Umbilical cord (tissue), 2 donors: ENCODE data around the gene HEG1. TPM values are rescaled to one million over a fixed set of nuclear protein-coding genes. Genes with fewer than 3 reads are reported as not detected.
"Not testable (repeated sequence)": the region's sequence is repeated elsewhere in the genome, so short reads cannot be mapped to it uniquely, and the experiment has no call there.

ENCODE experiments used
- DNase-seq: peaks from one replicate; pipeline ENCODE4 v3.0.0-alpha.2; 2015; ENCODE audit warnings: low spot score
- total RNA-seq: library from RNA; depleted of rRNA; stranded (reverse); fragments of >200 nt; gene quantifications from one replicate; pipeline ENCODE4 v1.2.3, GENCODE V29; 2014; ENCODE audit warnings: low replicate concordance; ENCODE audit not compliant: insufficient read depth

Gene HEG1
- total RNA-seq, 1 donor from 2014 or later = 33.9 TPM

DNA sequence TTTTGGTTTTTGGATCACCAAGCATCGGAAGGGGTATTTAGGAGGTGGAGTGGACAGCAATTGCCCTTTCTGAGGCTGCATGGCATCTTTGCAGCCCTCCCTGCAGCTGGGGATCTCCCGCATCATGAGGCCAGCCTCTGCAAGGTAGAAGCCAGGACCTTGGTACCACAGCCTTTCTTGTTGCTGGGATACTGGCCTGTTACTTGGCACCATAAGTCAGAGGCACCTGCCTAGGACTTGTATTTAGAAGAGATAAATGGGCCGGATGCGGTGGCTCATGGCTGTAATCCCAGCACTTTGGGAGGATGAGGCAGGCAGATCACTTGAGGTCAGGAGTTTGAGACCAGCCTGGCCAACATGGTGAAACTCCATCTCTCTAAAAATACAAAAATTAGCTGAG, 97.8 kb downstream of the HEG1 start:
- DNase-seq = not testable (repeated sequence)

DNA sequence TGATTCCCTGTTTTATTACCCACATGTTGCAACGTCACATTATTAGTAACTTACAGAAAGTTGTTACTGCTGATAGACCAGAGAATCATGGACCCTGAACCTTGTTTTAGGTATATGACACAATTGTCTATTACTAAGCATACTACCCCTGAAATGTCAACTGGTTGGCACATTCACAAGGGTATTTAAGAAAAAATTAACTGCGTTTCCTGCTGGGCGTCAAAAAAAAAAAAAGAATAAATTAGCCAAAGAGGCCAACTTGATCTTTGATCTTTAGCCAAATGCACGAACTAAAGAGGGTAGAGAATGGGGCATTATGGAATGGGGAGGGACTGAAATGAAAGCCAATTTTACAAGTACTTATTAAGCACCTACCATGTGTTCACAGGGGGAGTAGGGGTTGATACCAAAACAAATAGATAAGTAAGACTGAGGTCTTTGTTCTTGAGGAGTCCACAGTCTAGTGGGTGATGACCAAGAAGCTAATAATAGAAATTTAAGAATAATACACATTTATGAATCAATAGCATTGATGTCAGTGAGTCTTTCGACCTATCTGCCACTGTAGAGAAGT, 103.4 kb downstream of the HEG1 start:
- DNase-seq = no peak

- DNase-seq = no peak
These were observed 104.1 kb downstream of the HEG1 start for GRCh38 chr3:124951511-124952281.

DNA sequence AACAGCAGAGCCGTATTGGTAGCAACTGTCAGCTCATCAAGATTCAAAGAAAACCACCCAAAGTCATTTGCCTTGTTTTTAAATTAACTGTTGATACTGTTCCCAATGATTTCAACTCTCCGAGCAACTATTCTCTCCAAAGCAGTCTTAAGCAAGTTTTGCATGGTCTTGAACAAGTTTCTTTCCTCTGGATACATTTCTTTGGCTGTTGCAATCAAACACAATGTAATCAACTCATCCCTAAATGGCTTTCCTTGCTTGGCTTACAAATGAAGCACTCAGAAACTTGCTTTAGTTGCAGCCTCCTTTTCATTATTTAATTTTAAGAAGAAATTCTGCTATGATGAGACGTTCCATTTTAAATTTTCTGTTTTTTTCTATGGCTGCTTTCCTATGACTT, 105.8 kb downstream of the HEG1 start:
- DNase-seq = no peak

- no peak for DNase-seq
These were observed 113.2 kb downstream of the HEG1 start for GRCh38 chr3:124942613-124943012.

GRCh38 chr3:124941771-124942170, 114.0 kb downstream of the HEG1 start:
- DNase-seq = no peak

DNA sequence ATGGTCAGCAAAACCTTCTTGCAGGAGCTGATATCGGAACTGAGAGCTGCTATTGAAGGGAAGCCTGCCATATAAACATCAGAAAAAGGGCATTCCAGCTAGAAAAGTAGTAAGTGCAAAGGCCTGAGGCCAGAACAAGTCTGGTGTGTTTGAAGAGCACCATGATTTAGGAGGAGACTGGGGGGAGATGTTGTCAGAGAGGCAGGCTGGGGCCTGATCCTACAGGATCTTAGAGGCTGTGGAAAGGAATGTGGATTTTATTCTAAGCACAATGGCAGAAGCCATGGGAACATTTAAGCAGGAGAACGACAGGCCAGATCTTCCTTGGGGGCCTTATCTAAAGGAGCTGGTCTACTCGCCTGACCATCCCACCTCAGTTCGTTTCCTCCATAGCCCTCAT, 116.1 kb downstream of the HEG1 start:
- no peak for DNase-seq

DNA sequence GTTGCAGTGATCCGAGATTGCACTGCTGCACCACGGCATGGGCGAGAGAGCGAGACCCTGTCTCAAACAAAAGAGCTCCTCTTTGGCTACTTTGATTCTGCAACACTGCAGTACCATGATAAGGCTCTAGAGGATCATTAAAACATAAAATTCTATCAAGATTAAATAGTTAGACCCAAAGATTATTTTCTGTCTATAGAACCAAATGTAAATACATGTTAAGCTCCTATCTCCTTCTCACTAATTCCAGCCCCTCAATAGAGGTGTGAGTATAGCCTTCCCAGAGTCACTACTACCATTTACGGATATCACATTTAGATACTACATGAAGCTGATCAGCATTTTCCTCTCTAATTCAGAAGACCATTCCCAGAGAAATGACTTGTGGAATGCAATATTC, 116.9 kb downstream of the HEG1 start:
- DNase-seq = no peak

- DNase-seq = no peak
These were observed 118.7 kb downstream of the HEG1 start for GRCh38 chr3:124937049-124937448.

DNA sequence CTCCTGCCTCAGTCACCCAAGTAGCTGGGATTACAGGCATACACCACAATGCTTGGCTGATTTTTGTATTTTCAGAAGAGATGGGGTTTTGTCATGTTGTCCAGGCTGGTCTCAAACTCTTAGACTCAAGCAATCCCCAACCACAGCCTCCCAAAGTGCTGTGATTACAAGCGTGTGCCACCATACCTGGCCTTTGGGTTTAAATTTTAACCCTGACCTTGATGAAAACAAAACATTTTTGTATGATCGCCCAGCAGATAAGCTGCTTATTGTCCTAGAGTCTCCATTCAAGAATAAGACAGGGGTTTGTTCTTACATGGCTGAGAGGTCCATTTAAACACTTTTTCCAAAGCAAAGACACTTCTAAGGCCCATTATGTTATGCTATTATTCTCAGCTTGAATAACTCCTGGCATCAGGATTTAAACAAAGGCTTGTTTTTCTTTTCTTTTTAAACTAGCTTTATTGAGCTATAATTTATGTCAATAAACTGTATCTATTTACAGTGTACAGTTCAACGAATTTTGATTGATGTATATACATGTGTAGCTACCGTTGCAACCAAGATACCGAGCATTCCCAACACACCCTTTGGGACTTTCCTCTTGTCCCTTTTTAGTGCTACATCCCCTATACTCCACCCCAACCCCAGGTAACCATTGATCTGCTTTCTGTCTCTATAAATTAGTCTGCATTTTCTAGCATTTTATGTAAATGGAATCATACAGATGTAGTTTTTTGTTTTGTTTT, 119.8 kb downstream of the HEG1 start:
- no peak for DNase-seq

GRCh38 chr3:124935264-124935663, 120.5 kb downstream of the HEG1 start:
- no peak for DNase-seq

DNA sequence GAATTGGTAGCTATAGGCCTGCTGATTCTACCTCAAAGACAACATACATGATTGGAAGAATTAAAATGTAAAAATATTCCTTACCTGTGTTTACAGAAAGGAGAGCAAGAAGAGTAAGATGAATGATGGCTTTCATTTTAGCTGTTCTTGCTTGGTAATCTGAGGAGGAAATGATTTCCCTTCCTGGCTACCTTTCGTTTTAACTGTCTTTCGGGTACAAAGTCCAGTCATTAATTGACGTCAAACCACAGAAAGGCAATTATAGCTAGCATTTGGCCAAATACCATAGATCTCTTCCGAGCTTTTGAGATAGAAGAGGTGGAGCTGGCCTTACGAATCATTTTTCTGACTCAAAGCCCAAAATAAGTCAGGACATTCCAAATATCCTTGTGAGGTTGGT, 121.2 kb downstream of the HEG1 start, which contains the start of gene MUC13:
Gene MUC13, minus strand, starts transcription at position 175 of the 400 bp plus-strand sequence. Its CDS starts 39 bp downstream, at position 136.
- DNase-seq = no peak

- peak; percentile 65 for DNase-seq
These were observed 127.2 kb downstream of the HEG1 start for GRCh38 chr3:124928333-124929202.

GRCh38 chr3:124927574-124928045, 128.2 kb downstream of the HEG1 start:
- DNase-seq = no peak

DNA sequence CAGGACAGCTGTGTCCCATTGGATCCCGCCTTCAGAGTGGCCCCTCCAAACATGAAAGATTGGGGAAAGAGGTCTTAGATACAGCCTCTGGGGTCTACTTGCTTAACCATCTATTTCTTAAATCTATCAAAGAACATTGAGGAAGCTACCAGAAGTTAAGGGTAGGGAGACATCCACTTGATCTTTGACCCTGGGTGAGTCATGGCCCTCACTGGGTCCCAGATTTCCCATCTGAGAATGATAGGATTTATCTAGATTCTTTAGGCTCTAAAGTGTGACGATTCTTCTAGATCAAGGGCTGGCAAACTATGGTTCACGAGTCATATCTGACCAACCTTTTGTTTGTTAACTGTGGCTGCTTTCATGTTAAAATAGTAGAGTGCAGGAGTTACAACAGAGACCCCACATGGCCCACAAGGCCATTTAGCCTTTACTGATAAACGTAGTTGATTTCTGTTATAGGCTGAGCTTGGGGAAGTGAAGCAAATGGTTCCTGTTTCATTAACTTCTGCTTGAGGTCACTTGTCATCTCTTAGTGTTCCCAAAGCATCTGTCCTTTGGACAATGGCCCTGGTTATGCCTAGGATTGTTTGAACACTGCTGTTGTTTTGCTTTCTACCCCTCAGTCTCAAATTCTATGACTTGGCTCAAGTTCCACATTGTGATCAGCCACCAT, 129.2 kb downstream of the HEG1 start:
- DNase-seq = no peak

DNA sequence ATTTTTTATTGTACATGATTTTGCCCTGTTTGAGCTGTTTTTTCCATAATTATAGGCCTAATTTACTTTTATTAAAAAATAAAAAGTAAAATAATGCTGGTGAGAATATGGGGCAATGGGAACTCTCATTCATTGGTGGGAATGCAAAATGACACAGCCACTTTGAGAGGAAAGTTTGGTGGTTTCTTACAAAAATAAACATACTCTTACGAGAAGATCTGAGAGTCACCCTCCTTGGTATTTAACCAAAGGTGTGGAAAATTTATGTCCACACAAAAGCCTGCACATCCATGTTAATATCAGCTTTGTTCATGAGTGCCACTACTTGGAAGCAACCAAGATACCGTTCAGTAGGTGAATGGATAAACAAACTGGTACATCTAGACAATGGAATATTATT, 131.1 kb downstream of the HEG1 start:
- no peak for DNase-seq

DNA sequence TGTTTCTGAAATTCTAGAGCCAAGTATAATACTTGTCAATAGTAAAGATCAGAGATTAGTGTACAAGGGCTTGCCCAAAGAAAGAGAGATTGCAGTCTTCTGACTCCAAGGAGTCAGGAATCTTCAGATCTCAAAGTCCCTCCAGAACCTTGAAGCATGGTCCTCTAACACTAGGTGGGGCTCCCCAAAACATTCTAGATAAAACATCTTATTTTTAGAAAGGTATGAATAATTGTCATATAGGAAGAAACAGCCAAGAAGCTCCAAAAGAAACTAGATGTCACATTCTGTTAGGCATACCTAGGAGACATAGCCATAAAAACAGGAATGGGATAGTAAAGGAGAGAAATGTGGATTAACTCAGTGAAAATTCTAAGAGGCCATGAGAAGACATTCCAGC, 132.0 kb downstream of the HEG1 start:
- DNase-seq = no peak

GRCh38 chr3:124920718-124921117, 135.1 kb downstream of the HEG1 start:
- DNase-seq = no peak

GRCh38 chr3:124919756-124920155, 136.0 kb downstream of the HEG1 start:
- DNase-seq = no peak

DNA sequence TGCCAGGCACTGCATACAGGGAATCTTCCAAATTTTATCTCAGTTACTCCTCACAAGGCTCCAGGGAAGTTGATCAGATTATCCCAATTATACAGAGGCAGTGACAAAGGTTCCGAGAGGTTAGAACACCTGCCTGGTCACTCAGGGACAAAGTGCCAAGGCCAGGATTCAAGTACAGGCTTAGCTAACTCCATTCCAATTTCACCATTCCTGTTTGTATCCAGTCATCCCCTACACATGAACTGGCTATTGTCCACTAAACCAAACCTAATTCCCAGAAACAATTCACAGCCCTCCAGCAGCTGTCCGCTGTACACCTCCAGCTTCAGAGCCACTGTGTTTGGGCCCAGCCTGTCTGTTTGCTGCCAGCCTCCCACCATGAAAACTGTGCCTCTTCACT, 137.3 kb downstream of the HEG1 start:
- DNase-seq = no peak

DNA sequence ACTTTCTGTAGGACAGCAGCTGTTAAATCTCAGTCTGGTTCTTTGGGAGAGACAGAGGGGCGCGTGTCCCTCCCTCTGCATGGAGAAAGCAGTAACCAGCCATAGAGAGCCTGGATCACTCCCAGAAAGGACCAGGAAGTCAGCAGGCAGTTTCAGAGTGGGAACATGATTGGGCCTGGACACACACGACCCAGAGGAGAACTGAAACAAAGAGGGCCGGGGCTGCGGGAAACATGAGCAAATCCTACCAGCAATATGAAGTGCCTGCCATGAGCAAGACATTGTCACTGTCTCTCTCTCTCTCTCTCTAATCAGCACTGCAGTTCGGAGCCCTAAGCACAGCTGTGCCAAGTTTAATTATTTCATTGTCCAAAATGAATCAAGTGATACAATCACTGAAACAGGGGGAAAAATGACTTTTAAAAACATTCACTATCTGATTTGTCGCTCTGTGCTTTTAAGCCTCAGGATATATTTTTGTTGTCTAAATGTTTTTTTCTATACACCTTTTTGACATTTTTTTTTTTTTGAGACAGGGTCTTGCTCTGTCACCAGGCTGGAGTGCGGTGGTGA, 138.9 kb downstream of the HEG1 start:
- no peak for DNase-seq
